Adipocyte (in vitro differentiated cells): Measurements from ENCODE around the gene COL23A1.

Source experiments
- DNase-seq: peaks from one replicate; pipeline ENCODE4 v3.0.0-alpha.2; 2015; ENCODE audit warnings: low read depth
- H3K27me3 ChIP-seq: replicated peaks from 2 replicates; pipeline ENCODE4 v1.7.0; 2013; ENCODE audit warnings: mild to moderate bottlenecking, low read length, moderate library complexity; ENCODE audit not compliant: control insufficient read depth, insufficient read depth
- H3K36me3 ChIP-seq: 2 replicates; pipeline ENCODE4 v1.7.0; 2013; ENCODE audit warnings: low read length, mild to moderate bottlenecking, moderate library complexity; ENCODE audit not compliant: control insufficient read depth, insufficient read depth, severe bottlenecking
- H3K4me1 ChIP-seq: 2 replicates; pipeline ENCODE4 v1.7.0; 2013; ENCODE audit warnings: mild to moderate bottlenecking, low read length, moderate library complexity; ENCODE audit not compliant: control insufficient read depth, insufficient read depth
- H3K4me3 ChIP-seq: 2 replicates; pipeline ENCODE4 v1.7.0; 2013; ENCODE audit warnings: mild to moderate bottlenecking, low read length, moderate library complexity
- H3K9ac ChIP-seq: 2 replicates; pipeline ENCODE4 v1.7.0; 2013; ENCODE audit warnings: mild to moderate bottlenecking, low read length, moderate library complexity
- H3K9me3 ChIP-seq: 2 replicates; pipeline ENCODE4 v1.7.0; 2013; ENCODE audit warnings: mild to moderate bottlenecking, low read length, moderate library complexity; ENCODE audit not compliant: control insufficient read depth

Gene COL23A1

DNA sequence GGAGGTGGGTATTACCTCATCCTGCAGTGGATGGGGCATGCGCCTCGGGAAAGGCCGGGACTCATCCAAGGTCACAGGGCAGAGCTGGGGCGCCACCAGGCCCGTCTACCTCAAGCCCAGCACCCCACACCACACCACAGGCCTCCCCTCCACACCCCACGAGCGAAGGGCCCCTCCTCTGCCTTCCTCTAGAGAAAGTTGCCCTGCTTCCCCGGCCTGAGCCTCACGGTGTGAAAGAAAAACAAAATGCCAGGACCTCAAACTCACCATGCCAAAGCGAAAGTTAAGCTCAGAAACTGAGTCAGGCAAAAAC lies 161.1 kb downstream of the COL23A1 start:
- Histone ChIP-seq H3K9me3 (peaks cover 6% of the 10 kb centered on the region), H3K9ac (no peak overlapping the region), H3K4me1 (no peaks in the 10 kb centered on the region), H3K36me3 (no peaks in the 10 kb centered on the region), H3K4me3 (no peak overlapping the region), H3K27me3 (peaks cover 6% of the 10 kb centered on the region)
- DNase-seq: no peak

DNA sequence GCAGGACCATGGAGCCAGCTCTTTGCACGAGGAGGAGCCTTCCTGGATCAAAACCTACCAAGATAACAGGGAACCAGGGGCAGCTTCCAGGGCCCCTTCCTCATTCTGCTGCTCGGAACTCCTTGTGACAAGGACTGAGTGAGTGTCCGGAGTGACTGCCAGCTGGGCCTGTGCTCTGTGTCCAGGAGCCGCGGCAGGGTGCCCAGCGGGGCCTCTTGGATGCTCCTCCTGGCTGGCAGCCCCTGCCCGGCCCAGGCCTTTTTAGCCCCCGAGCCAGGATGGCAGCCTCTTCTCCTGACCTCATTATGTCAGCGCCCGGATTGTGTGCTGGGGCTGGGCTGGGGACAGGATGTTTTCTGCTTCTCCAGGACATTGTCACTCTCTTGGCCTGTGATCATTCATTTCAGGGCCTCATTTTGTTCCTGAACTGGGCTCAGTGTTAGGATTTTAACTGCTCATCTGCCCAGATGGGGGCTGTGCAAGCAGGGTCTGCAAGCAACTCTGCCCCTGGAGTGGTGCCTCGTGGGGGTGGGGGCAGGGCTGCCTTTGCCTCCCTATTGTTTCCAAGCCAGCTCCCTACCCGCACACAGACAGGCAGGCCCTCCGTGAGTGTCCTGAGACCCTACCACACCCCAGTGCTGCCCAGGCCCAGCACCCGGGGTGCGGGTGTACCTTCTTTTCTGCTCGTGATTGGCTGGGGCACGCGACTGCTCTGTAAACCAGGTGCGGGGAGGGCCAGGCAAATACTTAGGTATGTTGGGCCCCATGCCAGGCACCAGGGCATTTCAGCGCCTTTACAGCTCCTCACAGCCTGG lies 161.6 kb downstream of the COL23A1 start:
- no peak for DNase-seq
- Histone ChIP-seq H3K9ac (no peak overlapping the region), H3K4me3 (no peak overlapping the region), H3K9me3 (peaks cover 6% of the 10 kb centered on the region), H3K27me3 (peaks cover 4% of the 10 kb centered on the region), H3K36me3 (no peaks in the 10 kb centered on the region), H3K4me1 (no peaks in the 10 kb centered on the region)

DNA sequence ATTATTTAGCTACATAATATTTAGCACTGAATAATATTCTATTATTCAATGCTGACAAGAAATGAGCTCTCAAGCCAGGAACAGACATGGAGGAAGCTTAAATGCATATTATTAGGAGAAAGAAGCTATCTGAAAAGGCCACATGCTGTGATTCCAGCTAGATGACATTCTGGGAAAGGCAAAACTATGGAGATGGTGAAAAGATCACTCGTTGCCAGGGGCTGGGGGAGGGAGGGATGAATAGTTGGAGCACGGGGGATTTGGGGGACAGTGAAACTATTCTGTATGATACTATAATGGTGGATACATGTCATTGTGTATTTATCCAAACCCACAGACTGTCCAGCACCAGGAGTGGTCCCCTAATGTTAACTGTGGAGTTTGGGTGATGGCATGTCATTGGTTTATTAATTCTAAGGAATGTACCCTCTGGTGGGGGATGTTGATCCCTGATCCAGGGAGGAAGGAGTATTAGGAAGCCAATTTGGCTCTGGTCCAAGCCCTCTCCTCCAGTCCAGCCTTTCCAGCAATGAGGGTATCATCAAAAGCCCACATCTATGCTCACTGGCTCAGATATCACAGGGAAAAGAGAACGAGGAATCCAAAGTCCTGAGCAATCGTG lies 162.5 kb downstream of the COL23A1 start:
- no peak overlapping the region for H3K4me3 ChIP-seq

DNA sequence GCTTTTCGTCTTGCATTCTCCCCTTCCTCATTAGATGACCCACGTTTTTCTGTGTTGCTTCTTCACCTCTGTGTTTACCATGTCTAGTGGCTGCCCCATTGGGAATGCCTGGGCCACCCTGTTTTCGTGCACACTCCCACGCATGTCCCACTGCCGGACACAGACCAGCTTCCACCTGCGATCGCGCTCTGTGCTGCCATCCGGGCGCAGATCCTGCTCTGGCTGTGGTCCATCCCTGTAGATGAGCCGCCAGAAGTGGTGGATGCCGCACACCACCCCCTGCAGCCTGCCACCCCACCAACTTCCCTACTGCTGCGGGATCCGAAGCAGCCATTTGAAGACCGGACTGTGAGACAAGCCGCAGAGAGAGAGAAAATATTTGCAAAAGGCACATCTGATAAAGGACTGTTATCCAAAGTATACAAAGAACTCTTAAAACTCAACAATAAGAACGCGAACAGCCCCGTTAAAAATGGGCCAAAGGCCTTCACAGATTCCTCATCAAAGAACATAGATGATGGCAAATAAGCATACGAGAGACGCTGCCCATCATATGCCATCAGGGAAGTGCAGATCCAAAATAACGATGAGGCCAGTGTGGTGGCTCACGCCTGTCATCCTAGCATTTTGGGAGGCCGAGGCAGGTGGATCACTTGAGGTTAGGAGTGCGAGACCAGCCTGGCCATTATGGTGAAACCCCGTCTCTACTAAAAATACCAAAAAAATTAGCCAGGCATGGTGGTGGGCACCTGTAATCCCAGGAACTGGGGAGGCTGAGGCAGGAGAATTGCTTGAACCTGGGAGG lies 163.7 kb downstream of the COL23A1 start:
- no peak overlapping the region for H3K4me3 ChIP-seq
- peaks cover 5% of the 10 kb centered on the region for H3K9me3 ChIP-seq
- no peaks in the 10 kb centered on the region for H3K4me1 ChIP-seq
- H3K9ac ChIP-seq: no peak overlapping the region
- DNase-seq: no peak
- H3K36me3 ChIP-seq: no peaks in the 10 kb centered on the region
- H3K27me3 ChIP-seq: peaks cover 4% of the 10 kb centered on the region

More for the DNA sequence above, 162.5 kb downstream of the COL23A1 start:
- no peak for DNase-seq
- H3K9me3 ChIP-seq: peaks cover 6% of the 10 kb centered on the region
- H3K36me3 ChIP-seq: no peaks in the 10 kb centered on the region
- H3K4me1 ChIP-seq: no peaks in the 10 kb centered on the region
- no peak overlapping the region for H3K9ac ChIP-seq
- peaks cover 4% of the 10 kb centered on the region for H3K27me3 ChIP-seq

DNA sequence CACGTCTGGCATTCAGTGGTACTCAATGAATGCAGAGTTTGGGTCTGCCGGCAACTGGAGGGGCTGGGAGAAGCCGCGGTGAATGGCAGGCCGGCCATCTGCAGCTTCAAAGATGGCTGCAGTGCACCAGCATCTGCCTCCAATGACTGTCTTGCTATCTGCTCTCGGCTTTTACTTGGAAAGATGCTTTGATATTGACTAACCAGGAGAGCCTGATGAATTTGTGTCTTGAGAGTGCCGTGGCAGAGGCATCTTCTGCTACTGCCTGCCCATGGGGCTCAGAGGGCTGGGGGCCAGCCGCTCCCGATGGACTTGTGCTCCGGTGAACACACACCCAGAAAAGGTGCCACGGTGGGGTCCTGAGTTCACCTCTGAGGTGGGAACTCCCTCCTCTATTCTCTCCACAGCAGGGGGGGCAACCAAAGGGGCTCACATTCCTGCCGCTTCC lies 164.5 kb downstream of the COL23A1 start:
- H3K4me1 ChIP-seq: no peaks in the 10 kb centered on the region
- no peak overlapping the region for H3K9ac ChIP-seq
- H3K36me3 ChIP-seq: no peaks in the 10 kb centered on the region
- no peaks in the 10 kb centered on the region for H3K9me3 ChIP-seq
- H3K27me3 ChIP-seq: peaks cover 8% of the 10 kb centered on the region
- DNase-seq: no peak
- no peak overlapping the region for H3K4me3 ChIP-seq

DNA sequence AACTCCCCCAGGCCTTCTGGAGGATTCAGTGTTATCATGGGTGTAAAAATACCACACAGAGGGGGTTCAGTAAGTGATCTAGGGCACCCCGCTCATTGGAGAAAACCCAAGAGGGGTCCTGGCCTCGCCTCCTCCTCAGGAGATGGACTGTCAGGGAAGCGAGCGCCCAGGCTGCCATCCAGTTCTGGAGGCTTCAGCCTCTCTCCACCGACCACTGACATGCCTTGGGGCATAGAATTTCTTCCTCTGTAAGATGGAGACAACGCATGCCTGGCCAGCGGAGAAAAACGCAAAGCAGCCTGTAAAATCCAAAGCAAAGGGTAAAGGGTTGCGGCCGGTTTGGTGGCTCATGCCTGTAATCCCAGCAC lies 165.4 kb downstream of the COL23A1 start:
- Histone ChIP-seq H3K9me3 (no peaks in the 10 kb centered on the region), H3K36me3 (no peaks in the 10 kb centered on the region), H3K27me3 (peaks cover 8% of the 10 kb centered on the region), H3K4me1 (no peaks in the 10 kb centered on the region), H3K9ac (no peak overlapping the region), H3K4me3 (no peak overlapping the region)
- DNase-seq: no peak

GRCh38 chr5:178423901-178424809 lies 166.0 kb downstream of the COL23A1 start:
- DNase-seq: no peak
- Histone ChIP-seq H3K27me3 (peaks cover 11% of the 10 kb centered on the region), H3K36me3 (no peaks in the 10 kb centered on the region), H3K4me1 (no peaks in the 10 kb centered on the region), H3K9me3 (no peaks in the 10 kb centered on the region), H3K4me3 (no peak overlapping the region), H3K9ac (no peak overlapping the region)

DNA sequence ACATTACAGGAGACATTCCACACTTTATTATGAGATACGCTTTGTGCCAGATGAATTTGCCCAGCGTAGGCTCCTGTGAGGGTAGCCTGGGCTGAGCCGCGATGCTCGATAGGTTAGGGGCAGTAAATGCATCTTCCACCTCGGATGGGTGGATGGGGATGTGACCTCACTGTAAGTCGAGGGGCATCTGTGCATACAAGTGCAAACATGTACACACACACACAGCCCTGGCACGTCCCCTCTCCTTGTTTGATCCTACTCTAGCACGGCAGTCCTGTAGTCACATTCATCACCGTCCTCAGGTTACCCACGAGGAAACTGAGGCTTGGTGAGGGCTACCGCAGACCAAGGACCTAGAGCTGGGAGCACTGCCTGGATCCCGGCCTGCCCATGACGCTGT lies 166.8 kb downstream of the COL23A1 start:
- Histone ChIP-seq H3K36me3 (no peaks in the 10 kb centered on the region), H3K4me3 (no peak overlapping the region), H3K27me3 (peaks cover 18% of the 10 kb centered on the region), H3K9me3 (no peaks in the 10 kb centered on the region), H3K4me1 (no peaks in the 10 kb centered on the region), H3K9ac (no peak overlapping the region)
- DNase-seq: no peak

- H3K4me3 ChIP-seq: no peak overlapping the region
- no peaks in the 10 kb centered on the region for H3K36me3 ChIP-seq
- no peaks in the 10 kb centered on the region for H3K9me3 ChIP-seq
- no peak for DNase-seq
- no peak overlapping the region for H3K9ac ChIP-seq
- no peaks in the 10 kb centered on the region for H3K4me1 ChIP-seq
- H3K27me3 ChIP-seq: peaks cover 16% of the 10 kb centered on the region
Measured at GRCh38 chr5:178422400-178422775, 167.8 kb downstream of the COL23A1 start.

- no peak overlapping the region for H3K4me3 ChIP-seq
Measured at GRCh38 chr5:178421699-178422399, 168.3 kb downstream of the COL23A1 start.

More at GRCh38 chr5:178421699-178422399, 168.3 kb downstream of the COL23A1 start:
- peaks cover 16% of the 10 kb centered on the region for H3K27me3 ChIP-seq
- no peaks in the 10 kb centered on the region for H3K9me3 ChIP-seq
- no peaks in the 10 kb centered on the region for H3K36me3 ChIP-seq
- no peaks in the 10 kb centered on the region for H3K4me1 ChIP-seq
- no peak for DNase-seq
- no peak overlapping the region for H3K9ac ChIP-seq
